ENCODE results near the gene TSPAN16.

GRCh38 chr19:11338121-11338520, 42.2 kb downstream of the TSPAN16 start:
- TF ChIP-seq POLR2A (IDR thresholded peaks at IDR 0.05; ENCODE audit: low read depth, low read length) (no peak), CTCF (IDR thresholded peaks at IDR 0.05; ENCODE audit: extremely low read depth in 1 of 2, insufficient read depth in 1 of 2, low read depth in 1 of 2, low read length in 2 of 2) (no peak), FOS (IDR thresholded peaks at IDR 0.05; ENCODE audit: borderline replicate concordance, insufficient read depth, low read length) (no peak), EZH2 (IDR thresholded peaks at IDR 0.05; ENCODE audit: borderline replicate concordance, low read depth, low read length, severe bottlenecking) (no peak), MAX (IDR thresholded peaks at IDR 0.05; ENCODE audit: insufficient read depth, insufficient read length) (no peak), MYC (IDR thresholded peaks at IDR 0.05; ENCODE audit: low read depth, low read length) (no peak), POLR2AphosphoS5 (IDR thresholded peaks at IDR 0.05; ENCODE audit: insufficient read depth, low read depth, low read length) (no peak), GATA2 (IDR thresholded peaks at IDR 0.05; ENCODE audit: insufficient read depth, insufficient read length, low read depth, low read length) (no peak)
